Umbilical cord (tissue), 1 donor: ENCODE measurements around the gene SLC29A3. TPM values are rescaled to one million over a fixed set of nuclear protein-coding genes. Genes with fewer than 3 reads are reported as not detected.

Source experiments
- total RNA-seq: library from RNA; depleted of rRNA; stranded (reverse); fragments of >200 nt; gene quantifications from one replicate; pipeline ENCODE4 v1.2.3, GENCODE V29; 2014; ENCODE audit warnings: low replicate concordance; ENCODE audit not compliant: insufficient read depth

The SLC29A3 gene
- total RNA-seq, 1 donor from 2014 or later: 1.2 TPM

Other genes with a start within 250 kb of the SLC29A3 start
- gene UNC5B, start 106.7 kb upstream of the SLC29A3 start, total RNA-seq: 13.7 TPM
- 7.0 TPM for gene CDH23, start 77.7 kb downstream of the SLC29A3 start, total RNA-seq